Spinal cord (tissue), 10 donors: ENCODE results near the gene DHX15. TPM values are rescaled to one million over a fixed set of nuclear protein-coding genes. Genes with fewer than 3 reads are reported as not detected.

Experiments
- DNase-seq, 6 donors: peaks; one replicate each; pipeline versions ENCODE4 v3.0.0 to v3.0.0-alpha.2; 2013 to 2015; ENCODE audit warnings: low spot score in 6 of 6, low read depth in 4 of 6
- H3K27ac ChIP-seq: one replicate; pipeline ENCODE4 v1.5.1; 2013; ENCODE audit warnings: low read depth, low read length, control low read depth
- H3K27me3 ChIP-seq: one replicate; pipeline ENCODE4 v1.6.1; 2013; ENCODE audit warnings: low read length; ENCODE audit not compliant: control insufficient read depth, insufficient read depth
- H3K36me3 ChIP-seq: one replicate; pipeline ENCODE4 v1.6.1; 2013; ENCODE audit warnings: low read length; ENCODE audit not compliant: control insufficient read depth, insufficient read depth
- H3K4me1 ChIP-seq: one replicate; pipeline ENCODE4 v1.6.1; 2013; ENCODE audit warnings: low read length; ENCODE audit not compliant: control insufficient read depth, insufficient read depth
- H3K4me3 ChIP-seq: one replicate; pipeline ENCODE4 v1.5.1; 2013; ENCODE audit warnings: low read depth, low read length, control low read depth
- H3K9me3 ChIP-seq: one replicate; pipeline ENCODE4 v1.6.1; 2013; ENCODE audit warnings: low read length; ENCODE audit not compliant: control insufficient read depth, insufficient read depth
- WGBS: methylation state at CpG from one replicate; pipeline ENCODE4 v1.1.5; 2013; ENCODE audit warnings: missing lambda C conversion rate; ENCODE audit not compliant: insufficient coverage; 5-methylcytosine and 5-hydroxymethylcytosine counted together
- polyA plus RNA-seq, 2 donors: library from polyadenylated mRNA; unstranded; fragments of 120-200 nt; gene quantifications; one replicate each; pipeline ENCODE4 v1.2.1, GENCODE V29; 2013; ENCODE audit not compliant: insufficient read length in 2 of 2
- total RNA-seq, 2 donors: library from RNA; depleted of rRNA in 1 of 2; stranded (reverse); fragments of 120-200 nt in 1 of 2; fragments of >200 nt in 1 of 2; gene quantifications; one replicate each; pipeline versions ENCODE4 v1.2.3 to v1.2.4, GENCODE V29; 2013 to 2014
- donor health status: healthy.

Gene DHX15
- total and polyA plus RNA-seq, 4 donors, result 115 to 197 (median 137) TPM

DNA sequence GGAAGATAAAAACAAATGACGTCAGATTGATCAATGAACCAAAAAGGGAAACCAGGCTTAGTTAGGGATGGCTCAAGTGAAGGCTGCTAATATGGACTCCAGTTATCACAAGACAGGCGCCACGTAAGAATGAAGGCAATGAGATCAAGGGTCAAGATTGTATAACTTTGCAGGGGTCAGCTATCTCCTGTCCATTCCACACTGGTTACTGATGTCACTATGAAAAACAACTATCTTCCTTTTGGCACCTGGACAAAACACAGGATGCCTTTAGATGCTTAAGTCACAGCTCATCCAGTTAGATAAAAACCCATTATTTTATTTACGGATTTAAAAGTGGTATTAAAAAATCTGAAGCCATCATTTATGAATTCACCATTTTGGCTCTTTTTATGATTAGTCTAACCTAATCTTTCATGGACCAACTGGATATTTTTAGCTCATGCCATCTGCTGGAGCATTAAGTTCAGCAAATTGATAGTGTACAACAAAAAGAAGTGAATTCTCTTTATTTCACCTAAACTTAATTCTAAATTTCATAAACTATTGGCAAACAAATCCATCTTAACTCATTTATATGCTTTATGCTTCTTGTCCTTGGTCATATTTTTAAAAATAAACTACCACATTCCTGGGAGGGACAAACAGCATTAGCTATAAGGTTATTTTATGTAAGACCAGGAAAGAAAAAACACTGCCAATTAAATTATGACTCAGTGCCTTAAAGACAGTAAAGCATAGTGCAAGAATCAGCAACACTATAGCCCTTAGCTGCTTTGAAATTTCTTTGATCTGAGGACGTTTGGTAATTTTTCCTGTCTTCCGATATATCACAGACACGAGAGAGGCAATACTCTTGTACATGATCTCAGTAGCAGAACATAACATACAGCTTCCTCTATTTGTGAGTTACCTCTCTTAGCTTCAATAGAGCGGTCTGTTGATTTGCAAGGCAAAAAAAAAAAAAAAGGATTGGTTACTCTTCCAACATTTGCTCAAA is 27.0 kb downstream of the DHX15 start:
- Histone ChIP-seq H3K4me1 (no peaks in the 10 kb centered on the region), H3K36me3 (peaks cover 14% of the 10 kb centered on the region), H3K27ac (no peak overlapping the region), H3K27me3 (no peaks in the 10 kb centered on the region), H3K4me3 (no peak overlapping the region), H3K9me3 (no peaks in the 10 kb centered on the region)
- 60% methylated on average over 1 of the region's 8 CpGs for WGBS
- DNase-seq, result no peak

DNA sequence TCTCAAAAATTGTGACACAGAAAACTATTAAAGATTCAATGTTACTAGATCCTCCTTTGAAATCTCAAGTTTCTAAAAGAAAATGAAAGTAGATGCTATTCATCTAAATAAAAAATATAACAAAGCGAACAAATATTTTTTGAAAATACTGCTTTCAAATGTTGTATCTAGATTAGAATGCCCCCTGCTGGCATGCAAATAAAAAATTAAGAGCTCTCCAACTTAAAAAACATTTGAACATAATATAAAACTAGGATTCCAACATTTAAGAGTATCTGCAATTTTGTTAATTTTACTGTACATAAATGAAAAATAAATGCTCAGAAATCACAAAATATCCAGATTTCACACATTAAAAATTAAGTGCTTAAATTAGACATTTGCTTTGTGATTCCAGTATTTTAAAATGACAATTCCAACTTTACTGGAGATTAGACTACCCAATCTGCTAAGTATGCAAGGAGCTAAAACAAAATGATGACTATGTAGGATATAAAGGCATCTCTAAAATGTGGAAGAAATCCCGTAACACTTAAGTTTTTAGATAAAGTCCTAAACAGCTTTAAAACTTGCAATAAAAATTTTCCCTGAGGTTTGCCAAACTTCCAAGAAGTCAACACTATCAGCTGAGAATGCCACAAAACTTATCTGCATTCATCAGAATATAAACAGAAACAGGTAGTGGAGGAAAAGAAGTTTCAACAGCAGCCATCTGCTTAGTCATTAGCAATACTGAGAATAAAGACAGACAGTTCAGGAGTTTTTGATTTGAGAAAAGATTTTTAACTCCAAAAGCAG is 32.7 kb downstream of the DHX15 start:
- WGBS, result no CpG with 5 or more reads among the region's 2 CpGs
- H3K4me1 ChIP-seq, result no peaks in the 10 kb centered on the region
- no peak overlapping the region for H3K27ac ChIP-seq
- peaks cover 18% of the 10 kb centered on the region for H3K36me3 ChIP-seq
- H3K9me3 ChIP-seq, result no peaks in the 10 kb centered on the region
- H3K4me3 ChIP-seq, result no peak overlapping the region
- H3K27me3 ChIP-seq, result no peaks in the 10 kb centered on the region
- DNase-seq, result peak in 3 of 6 donors; percentile 2 to 57 (median 5)

DNA sequence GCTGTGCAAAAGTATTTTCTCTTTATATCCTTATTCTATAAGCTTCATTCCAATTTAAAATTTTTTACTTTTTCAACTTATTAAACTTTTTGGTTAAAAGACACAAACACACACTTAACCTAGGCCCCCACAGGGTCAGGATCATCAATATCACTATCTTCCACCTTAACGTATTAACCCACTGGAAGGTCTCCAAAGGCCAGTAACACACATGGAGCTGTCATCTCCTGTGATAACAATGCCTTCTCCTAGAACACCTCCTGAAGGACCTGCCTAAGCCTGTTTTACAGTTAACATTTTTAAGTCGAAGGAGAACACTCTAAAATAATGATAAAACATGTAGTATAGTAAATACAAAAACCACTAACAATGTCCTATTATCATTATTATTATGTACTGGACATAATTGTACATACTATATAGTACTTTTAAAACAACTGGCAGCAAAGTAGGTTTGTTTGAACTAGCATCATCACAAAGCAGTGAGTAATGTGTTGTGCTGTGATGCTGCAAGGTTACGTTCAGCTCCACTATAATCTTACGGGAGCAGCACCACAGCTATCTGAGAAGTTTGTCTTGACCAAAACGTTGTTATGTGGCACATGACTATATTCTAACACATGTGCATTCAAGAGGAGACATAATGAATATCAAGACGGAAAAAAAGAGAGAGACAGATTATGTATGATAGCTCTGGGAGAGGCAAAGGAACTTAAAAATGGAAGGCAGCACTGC is 33.7 kb downstream of the DHX15 start:
- 81% methylated on average over 3 of the region's 6 CpGs for WGBS
- no peaks in the 10 kb centered on the region for H3K4me1 ChIP-seq
- H3K4me3 ChIP-seq, result no peak overlapping the region
- no peak for DNase-seq
- no peaks in the 10 kb centered on the region for H3K27me3 ChIP-seq
- no peak overlapping the region for H3K27ac ChIP-seq
- no peaks in the 10 kb centered on the region for H3K9me3 ChIP-seq
- peaks cover 18% of the 10 kb centered on the region for H3K36me3 ChIP-seq

DNA sequence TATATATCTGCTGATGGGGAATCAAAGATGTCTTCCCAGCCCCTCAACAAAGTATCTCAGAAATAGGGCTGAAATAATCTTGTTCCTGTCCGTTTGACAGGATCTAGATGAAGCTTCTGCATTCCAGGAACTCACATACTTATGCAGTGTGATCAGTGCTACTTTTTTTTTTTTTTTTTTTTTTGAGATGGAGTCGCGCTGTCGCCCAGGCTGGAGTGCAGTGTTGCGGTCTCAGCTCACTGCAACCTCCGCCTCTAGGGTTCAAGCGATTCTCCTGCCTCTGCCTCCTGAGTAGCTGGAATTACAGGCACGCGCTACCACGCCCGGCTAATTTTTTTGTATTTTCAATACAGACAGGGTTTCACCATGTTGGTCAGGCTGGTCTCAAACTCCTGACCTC is 36.4 kb downstream of the DHX15 start:
- Histone ChIP-seq H3K4me1 (no peaks in the 10 kb centered on the region), H3K27ac (no peak overlapping the region), H3K36me3 (peaks cover 8% of the 10 kb centered on the region), H3K27me3 (no peaks in the 10 kb centered on the region), H3K9me3 (no peaks in the 10 kb centered on the region), H3K4me3 (no peak overlapping the region)
- no peak for DNase-seq
- 94% methylated on average over 9 of the region's 11 CpGs for WGBS

DNA sequence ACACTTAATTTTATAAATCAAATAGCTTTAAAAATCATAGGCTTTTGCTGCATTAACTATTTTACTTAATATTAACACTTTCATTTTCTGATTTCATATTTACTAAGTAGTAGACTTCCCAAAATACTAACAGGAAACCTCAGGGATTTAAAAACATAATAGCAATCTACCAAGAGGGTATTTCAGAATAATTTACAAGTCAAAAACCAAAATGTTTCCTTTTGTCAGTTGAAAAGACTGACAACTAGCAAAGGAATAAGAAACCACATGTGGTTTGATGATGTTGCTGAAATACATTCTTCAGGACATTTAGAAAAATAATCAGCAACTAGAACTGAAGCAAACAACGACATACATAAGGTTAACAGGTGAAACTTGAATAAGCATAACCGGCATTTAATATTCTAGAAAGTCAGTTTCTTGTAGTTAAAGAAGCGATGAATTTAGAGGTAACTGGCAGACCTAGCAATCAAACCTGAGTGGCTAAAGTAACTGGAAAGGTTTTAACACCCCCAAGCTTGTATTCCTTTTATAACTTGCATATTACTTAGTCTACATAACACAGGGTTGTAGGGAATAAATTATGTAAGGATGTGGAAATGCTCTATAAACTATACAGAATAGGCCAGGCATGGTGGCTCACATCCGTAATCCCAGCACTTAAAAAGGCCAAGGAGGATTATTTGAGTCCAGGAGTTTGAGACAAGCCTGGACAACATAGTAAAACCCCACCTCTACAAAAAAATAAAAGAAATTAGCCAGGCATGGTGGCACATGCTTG is 40.0 kb downstream of the DHX15 start:
- Histone ChIP-seq H3K27me3 (no peaks in the 10 kb centered on the region), H3K9me3 (no peaks in the 10 kb centered on the region), H3K4me1 (no peaks in the 10 kb centered on the region), H3K27ac (no peak overlapping the region), H3K4me3 (no peak overlapping the region), H3K36me3 (peaks cover 6% of the 10 kb centered on the region)
- 80% methylated on average over 1 of the region's 4 CpGs for WGBS
- DNase-seq, result no peak

DNA sequence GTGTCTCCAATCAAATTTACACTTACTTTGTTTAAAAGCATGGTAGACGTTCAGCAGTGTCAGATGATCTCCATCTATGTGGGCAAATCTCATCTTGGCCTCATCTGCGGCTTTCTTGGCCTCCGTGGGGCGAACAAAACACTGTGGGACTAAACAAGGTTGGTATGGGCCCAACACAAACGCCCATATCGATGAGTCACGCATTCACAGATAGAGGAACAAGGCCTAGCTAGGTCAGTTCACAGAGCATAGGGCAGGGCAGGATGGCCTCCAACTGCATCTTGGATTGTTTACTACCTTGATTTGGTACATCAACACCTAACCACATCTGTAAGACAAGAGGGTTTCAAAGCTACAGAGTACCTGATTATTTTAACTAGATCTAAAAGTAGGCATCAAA is 47.3 kb downstream of the DHX15 start:
- no peaks in the 10 kb centered on the region for H3K4me1 ChIP-seq
- 51% methylated on average over 7 of the region's 7 CpGs for WGBS
- H3K27me3 ChIP-seq, result no peaks in the 10 kb centered on the region
- DNase-seq, result no peak
- H3K9me3 ChIP-seq, result no peaks in the 10 kb centered on the region
- no peaks in the 10 kb centered on the region for H3K36me3 ChIP-seq
- no peak overlapping the region for H3K4me3 ChIP-seq
- H3K27ac ChIP-seq, result no peak overlapping the region

DNA sequence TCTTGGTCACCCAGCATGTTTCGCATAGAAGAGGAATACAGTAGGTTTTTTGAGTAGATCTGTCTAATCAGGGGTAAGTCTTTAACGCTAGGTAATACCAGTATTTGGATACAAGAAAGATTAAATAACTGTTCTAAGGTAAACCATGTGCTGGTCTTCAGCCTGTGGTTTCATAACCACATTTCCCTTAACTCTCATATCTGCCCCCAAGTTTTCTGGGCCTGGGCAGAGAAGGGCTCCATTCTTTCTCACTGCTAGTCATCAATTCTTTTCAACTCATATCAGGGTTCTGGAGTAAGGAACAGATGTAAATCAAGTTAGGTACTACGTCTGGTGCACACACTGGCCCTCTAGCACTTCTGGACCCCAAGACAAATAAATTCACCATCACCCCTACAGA is 49.0 kb downstream of the DHX15 start:
- H3K36me3 ChIP-seq, result peaks cover 7% of the 10 kb centered on the region
- 83% methylated on average over 1 of the region's 3 CpGs for WGBS

DNA sequence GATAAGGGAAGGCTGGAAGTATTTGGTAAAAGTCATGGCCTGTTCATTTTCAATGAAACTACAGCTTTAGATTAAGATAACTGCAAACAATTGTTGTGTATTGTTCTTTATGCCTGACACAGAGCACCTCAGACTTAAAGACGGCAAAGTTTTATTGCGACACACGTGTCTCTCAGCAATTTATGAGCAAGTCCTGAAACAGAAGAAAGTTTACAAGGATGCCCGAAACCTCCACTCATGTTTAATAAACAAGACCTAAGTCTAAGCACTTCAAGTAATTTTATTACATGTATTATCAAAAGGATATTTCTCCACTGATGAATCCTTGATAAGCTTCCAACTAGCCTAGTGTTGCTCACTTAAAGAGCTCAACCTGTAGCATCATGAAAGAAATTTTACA is 51.0 kb downstream of the DHX15 start:
- no peaks in the 10 kb centered on the region for H3K4me1 ChIP-seq
- WGBS, result no CpG with 5 or more reads among the region's 4 CpGs

More for the DNA sequence above, 49.0 kb downstream of the DHX15 start:
- no peak for DNase-seq
- H3K27me3 ChIP-seq, result no peaks in the 10 kb centered on the region
- no peak overlapping the region for H3K4me3 ChIP-seq
- H3K27ac ChIP-seq, result no peak overlapping the region
- H3K4me1 ChIP-seq, result no peaks in the 10 kb centered on the region
- no peaks in the 10 kb centered on the region for H3K9me3 ChIP-seq

DNA sequence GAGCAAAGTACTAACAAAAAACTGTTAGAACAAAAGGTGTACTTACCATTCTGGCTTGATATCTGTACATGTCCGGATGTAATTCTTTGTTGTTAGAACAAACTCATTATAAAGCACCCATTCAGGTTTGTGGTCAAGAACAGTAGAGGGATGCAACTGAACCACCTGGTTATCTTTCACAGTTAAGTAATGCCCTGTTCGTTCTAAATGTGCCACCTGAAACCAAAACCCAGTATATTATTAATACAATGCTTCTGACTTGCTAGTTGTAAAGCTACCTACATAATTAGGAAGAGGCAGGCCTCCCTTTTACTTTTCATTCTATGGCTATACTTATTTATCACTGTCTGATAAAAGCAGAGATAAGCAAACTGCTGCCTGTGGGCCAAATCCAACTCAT is 54.8 kb downstream of the DHX15 start:
- no peak for DNase-seq
- no peaks in the 10 kb centered on the region for H3K4me1 ChIP-seq
- H3K27me3 ChIP-seq, result no peaks in the 10 kb centered on the region
- no peak overlapping the region for H3K27ac ChIP-seq
- no CpG with 5 or more reads among the region's 2 CpGs for WGBS
- no peaks in the 10 kb centered on the region for H3K9me3 ChIP-seq
- no peak overlapping the region for H3K4me3 ChIP-seq
- H3K36me3 ChIP-seq, result peaks cover 17% of the 10 kb centered on the region

More for the DNA sequence above, 51.0 kb downstream of the DHX15 start:
- no peak for DNase-seq
- Histone ChIP-seq H3K9me3 (no peaks in the 10 kb centered on the region), H3K27ac (no peak overlapping the region), H3K36me3 (peaks cover 12% of the 10 kb centered on the region), H3K27me3 (no peaks in the 10 kb centered on the region), H3K4me3 (no peak overlapping the region)
